ENCODE measurements around the gene PPP2R5A.

GRCh38 chr1:212242288-212242984 is 42.8 kb upstream of the PPP2R5A start:
- TF ChIP-seq CTCF (IDR thresholded peaks at IDR 0.05) (no peak), POLR2A (IDR thresholded peaks at IDR 0.05) (no peak)

Data from heart left ventricle (tissue), 13 donors.